NCI-H446 (cell line): Measurements from ENCODE around the gene CSGALNACT2.
"Not testable (repeated sequence)": the region's sequence is repeated elsewhere in the genome, so short reads cannot be mapped to it uniquely, and the experiment has no call there.

ENCODE experiments used
- DNase-seq, 2 experiments: peaks; one replicate each; lab custom pipeline; 2025; lab: John Stamatoyannopoulos, UW

CSGALNACT2 gene

GRCh38 chr10:43151371-43151770 lies 13.1 kb downstream of the CSGALNACT2 start:
- DNase-seq = no peak

- DNase-seq = no peak
Observed at GRCh38 chr10:43153901-43154300, 15.7 kb downstream of the CSGALNACT2 start.

DNA sequence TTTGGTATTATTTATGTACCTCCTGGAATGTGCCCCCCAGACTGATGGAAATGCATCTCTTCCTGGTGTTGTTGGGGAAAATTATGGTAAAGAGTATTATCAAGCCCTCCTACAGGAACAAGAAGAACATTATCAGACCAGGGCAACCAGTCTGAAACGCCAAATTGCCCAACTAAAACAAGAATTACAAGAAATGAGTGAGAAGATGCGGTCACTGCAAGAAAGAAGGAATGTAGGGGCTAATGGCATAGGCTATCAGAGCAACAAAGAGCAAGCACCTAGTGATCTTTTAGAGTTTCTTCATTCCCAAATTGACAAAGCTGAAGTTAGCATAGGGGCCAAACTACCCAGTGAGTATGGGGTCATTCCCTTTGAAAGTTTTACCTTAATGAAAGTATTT lies 17.0 kb downstream of the CSGALNACT2 start:
- no peak for DNase-seq

DNA sequence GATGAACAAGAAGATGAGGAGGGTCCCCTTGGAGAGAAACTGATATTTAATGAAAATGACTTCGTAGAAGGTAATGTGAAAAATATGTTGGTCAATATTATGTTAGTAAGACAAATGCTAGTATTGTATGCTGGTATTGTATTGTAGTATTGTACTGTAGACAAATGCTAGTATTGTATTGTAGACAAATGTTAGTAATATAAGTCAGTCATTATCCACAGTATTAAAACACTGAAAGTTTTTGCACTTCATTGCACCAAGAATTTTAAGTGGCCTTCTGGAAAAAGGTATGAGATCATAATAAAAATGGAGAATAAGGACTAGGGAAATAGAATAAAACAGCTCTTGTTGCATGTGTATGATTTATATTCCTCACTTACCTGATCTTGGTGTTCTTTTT lies 17.5 kb downstream of the CSGALNACT2 start:
- no peak for DNase-seq

GRCh38 chr10:43156590-43157341 lies 18.5 kb downstream of the CSGALNACT2 start:
- DNase-seq = no peak

DNA sequence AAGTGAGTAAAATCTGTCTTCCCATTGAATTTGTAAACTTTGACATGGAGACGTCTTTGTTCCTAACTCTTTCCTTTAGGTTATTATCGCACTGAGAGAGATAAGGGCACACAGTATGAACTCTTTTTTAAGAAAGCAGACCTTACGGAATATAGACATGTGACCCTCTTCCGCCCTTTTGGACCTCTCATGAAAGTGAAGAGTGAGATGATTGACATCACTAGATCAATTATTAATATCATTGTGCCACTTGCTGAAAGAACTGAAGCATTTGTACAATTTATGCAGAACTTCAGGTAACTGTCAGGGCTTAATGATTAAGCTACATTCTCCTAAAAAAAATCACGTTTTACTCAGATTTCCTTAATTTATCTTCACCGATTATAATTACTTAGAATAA lies 20.4 kb downstream of the CSGALNACT2 start:
- DNase-seq = no peak

DNA sequence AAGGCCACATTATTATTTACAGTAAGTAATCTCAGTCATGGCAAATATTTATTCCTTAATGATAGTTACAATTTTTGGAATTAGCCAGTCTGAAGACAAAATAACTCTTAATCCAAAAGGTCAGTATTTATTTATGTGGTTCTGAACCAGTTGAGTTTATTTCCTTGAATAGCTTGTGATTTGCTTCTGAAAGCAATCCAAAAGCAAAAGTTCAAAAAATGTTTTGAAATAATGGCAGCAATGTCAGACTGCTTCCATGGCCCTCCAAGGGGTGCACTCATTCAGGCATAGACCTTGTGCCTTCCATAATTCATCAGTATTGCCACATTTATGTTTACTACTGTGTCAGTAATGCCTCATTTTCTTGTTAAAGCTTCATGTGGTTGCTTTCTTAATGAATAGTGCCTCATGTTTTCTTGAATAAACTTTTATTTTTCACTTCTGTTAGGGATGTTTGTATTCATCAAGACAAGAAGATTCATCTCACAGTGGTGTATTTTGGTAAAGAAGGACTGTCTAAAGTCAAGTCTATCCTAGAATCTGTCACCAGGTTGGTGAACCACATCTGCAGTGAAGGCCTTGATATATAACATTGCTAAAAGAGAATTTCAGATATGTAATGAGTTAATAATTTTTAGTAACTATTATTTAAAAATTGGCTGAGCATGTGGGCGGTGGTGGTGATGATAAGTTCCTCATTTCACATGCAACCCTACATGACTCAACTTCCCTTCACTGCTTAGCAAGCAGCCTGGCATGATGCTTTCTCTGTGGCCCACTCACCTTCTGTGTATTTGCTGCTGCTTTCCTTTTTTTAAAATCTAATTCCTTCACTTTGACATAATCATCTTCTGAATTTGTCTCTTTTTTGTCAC lies 22.0 kb downstream of the CSGALNACT2 start:
- DNase-seq = no peak

GRCh38 chr10:43160921-43161255 lies 22.6 kb downstream of the CSGALNACT2 start:
- DNase-seq = no peak

DNA sequence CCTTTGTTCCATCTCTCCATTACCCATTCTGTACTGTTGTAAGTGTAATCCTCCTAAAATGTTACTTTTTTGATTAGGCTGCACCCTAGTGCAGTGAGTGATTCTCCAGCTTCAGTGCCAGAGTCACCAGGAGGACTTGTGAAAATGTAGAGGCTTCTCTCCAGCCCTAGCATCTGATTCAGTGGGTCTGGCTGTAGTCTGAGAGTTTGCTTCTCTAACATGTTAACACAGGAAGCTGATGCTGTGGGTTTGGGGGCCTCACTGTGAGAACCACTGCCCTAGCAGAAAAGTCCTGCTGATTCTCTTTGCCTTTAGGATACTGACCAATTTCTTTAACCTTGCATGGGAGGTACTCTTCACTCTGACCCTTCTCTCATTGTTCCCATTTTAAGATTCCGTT lies 24.4 kb downstream of the CSGALNACT2 start:
- no peak for DNase-seq

DNA sequence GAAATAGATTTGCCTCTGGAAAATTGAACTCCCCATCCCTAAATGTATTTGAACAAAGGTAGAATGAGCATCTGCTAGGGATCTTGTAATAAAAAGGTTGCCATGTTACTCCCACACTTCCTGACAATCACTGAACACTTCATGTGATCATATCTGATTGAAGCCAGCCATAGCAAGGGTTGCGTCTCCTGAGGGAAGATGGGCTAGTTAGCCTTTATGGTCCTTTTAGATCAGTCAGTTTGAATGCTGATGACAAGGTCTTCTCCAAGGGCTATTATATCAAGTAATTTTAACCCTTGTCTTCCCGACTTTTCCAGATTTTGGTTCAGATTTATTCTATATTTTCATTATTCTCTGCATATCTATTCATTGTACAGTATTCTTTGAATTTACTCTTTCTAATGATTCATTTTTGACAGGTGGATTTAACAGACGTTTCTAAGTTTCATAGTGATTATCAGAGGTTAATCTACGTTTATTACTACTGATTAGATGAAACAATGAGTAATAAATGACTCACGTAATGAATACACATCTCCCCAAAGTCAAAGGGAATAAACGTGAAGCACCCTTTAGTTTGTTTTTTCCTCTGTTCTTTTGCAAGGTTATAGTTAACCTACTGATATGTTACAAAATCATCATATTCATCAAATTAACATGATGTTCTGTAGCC lies 28.1 kb downstream of the CSGALNACT2 start:
- DNase-seq = no peak

- no peak for DNase-seq
Observed at GRCh38 chr10:43166880-43167497, 28.7 kb downstream of the CSGALNACT2 start.

- no peak for DNase-seq
Observed at GRCh38 chr10:43167498-43167889, 29.2 kb downstream of the CSGALNACT2 start.

GRCh38 chr10:43170491-43170890 lies 32.2 kb downstream of the CSGALNACT2 start:
- no peak for DNase-seq

DNA sequence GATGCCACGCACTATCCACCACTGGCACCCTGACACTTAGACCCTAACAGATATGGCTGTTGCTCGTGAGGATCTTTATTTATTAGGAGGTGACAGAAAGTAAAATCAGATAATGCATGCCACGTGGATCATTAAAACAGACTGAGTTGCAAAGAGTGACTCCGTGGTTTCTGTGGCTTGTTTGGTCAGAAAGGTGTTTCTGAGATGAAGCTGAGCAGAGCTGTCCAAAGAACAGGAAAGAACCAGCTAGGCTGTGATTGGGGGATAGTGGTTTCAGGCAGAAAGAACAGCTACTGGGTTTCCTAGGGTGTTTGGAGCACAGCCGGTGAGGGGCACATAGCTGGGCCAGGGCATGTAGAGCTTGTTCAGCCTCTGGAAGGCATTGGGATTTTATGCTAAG lies 34.4 kb downstream of the CSGALNACT2 start:
- no peak for DNase-seq

DNA sequence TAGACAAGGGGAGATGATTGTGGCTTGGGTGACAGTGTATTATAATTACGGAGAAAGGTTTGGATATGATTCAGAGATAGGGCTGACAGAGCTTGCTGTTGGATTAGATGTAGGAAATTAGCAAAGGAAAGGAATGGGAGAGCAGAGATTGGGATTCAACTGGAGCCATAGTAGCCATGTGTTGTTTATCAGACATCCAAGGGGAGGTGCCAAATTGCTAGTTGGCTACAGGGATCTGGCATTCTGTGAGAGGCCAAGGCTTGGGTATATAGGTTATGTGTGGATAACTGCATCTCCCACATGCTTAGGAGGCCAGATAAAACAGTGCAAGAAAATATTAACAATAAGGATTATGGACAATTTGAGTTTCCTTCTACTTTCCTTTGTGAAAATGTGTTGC lies 34.9 kb downstream of the CSGALNACT2 start:
- DNase-seq = no peak

GRCh38 chr10:43174969-43175368 lies 36.7 kb downstream of the CSGALNACT2 start:
- no peak for DNase-seq

DNA sequence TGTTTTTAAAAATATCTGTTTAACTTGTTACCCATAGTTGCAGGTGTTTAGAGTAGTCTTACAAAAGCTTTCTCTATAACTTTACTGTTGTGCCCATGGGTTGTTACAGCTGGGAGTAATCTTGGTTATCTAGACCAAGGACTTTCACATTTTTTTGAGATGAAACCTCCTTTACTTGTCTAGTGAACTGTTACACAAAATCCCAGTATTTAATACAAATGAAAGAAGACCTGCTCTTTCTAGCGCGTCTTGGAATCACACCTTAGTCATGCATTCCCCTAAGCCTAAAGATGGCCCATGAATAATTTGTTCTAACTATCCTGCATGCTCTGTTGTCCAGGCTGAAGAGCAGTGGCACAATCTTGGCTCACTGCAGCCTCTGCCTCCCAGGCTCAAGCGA lies 38.0 kb downstream of the CSGALNACT2 start:
- DNase-seq = no peak

DNA sequence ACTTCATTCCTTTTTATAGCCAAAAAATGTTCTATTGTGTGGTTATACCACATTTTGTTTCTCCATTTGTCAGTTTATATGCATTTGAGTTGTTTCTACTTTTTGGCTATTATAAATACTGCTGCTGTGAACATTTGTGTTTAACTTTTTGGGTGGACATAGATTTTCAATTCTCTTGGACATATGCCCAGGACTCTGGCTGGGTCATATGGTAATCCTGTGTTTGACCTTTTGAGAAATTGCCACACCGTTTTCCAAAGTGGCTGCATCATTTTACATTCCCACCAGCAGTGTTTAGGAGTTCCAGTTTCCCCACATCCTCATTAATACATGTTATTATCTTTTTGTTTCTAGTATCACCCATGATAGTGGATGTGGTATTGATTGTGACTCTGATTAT lies 39.4 kb downstream of the CSGALNACT2 start:
- DNase-seq = no peak

- no peak for DNase-seq
Observed at GRCh38 chr10:43181146-43181545, 42.9 kb downstream of the CSGALNACT2 start.

DNA sequence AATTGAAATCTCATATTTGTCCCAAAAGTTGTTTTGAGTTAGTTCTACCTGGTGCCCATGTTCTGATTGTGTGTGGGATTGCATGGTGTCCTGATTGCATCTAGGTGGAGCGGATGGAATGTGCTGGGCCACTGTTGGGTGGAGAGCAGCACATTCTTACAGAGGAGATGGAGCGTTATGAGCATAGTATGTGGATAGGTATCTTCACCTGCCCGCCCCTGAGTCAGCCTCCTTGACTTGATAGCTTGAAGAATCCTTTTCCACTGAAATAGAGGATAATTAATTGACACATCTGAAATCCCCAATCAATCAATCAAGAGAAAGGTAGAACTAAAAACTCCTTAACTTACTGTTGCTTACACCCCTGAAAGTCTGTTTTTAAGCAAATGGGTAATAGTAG lies 45.5 kb downstream of the CSGALNACT2 start:
- DNase-seq = not testable (repeated sequence)

- no peak for DNase-seq
Observed at GRCh38 chr10:43186150-43186549, 47.9 kb downstream of the CSGALNACT2 start.

- no peak for DNase-seq
Observed at GRCh38 chr10:43187213-43187612, 49.0 kb downstream of the CSGALNACT2 start.
